Parathyroid adenoma (tissue), 2 donors: ENCODE results near the gene F2R.
"Not testable (repeated sequence)": the region's sequence is repeated elsewhere in the genome, so short reads cannot be mapped to it uniquely, and the experiment has no call there.

Source experiments
- H2AFZ ChIP-seq: fragments of 300-600 bp; sonication (generic); one replicate; pipeline ENCODE4 v1.7.0; 2017; ENCODE audit warnings: antibody characterized with exemption, mild to moderate bottlenecking
- H3K27ac ChIP-seq: fragments of 300-600 bp; sonication (generic); one replicate; pipeline ENCODE4 v1.7.0; 2017
- H3K27me3 ChIP-seq: fragments of 300-600 bp; sonication (generic); one replicate; pipeline ENCODE4 v1.7.0; 2017; ENCODE audit warnings: low read length; ENCODE audit not compliant: control insufficient read depth, insufficient read depth
- H3K36me3 ChIP-seq: fragments of 300-600 bp; sonication (generic); one replicate; pipeline ENCODE4 v1.7.0; 2017; ENCODE audit warnings: low read length; ENCODE audit not compliant: control insufficient read depth, insufficient read depth
- H3K4me1 ChIP-seq: fragments of 300-600 bp; sonication (generic); one replicate; pipeline ENCODE4 v1.7.0; 2017; ENCODE audit warnings: control low read depth
- H3K4me2 ChIP-seq: fragments of 300-600 bp; sonication (generic); one replicate; pipeline ENCODE4 v1.7.0; 2017; ENCODE audit warnings: low read length
- H3K4me3 ChIP-seq: fragments of 300-600 bp; sonication (generic); one replicate; pipeline ENCODE4 v1.7.0; 2017; ENCODE audit warnings: low read depth, low read length
- H3K79me2 ChIP-seq: fragments of 300-600 bp; sonication (generic); one replicate; pipeline ENCODE4 v1.7.0; 2017; ENCODE audit warnings: control low read depth
- H3K9ac ChIP-seq: fragments of 300-600 bp; sonication (generic); one replicate; pipeline ENCODE4 v1.7.0; 2017; ENCODE audit warnings: mild to moderate bottlenecking
- H3K9me3 ChIP-seq: fragments of 300-600 bp; sonication (generic); one replicate; pipeline ENCODE4 v1.7.0; 2017; ENCODE audit warnings: low read length; ENCODE audit not compliant: control insufficient read depth
- CTCF ChIP-seq: fragments of 300-600 bp; sonication (generic); IDR thresholded peaks from one replicate; pipeline ENCODE4 v1.7.0; 2017; ENCODE audit warnings: antibody characterized with exemption, mild to moderate bottlenecking
- donor health status: primary hyperparathyroidism.

F2R gene

DNA sequence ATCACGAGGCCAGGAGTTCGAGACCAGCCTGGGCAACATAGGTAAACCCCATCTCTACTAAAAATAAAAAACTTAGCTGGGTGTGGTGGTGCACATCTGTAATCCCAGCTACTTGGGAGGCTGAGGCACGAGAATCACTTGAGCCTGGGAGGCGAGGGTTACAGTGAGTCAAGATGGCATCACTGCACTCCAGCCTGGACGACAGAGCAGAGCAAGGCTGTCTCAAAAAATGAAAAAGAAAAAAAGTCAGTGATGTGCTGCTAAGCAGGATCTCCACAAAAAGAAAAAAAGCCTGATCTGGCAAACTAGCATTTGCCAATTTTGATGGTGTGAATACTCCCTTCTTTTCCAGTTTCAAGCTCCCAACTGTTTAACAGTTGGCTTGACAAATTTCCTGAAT is 21.9 kb downstream of the F2R start:
- no peaks in the 10 kb centered on the region for H3K27me3 ChIP-seq
- no peaks in the 10 kb centered on the region for H3K79me2 ChIP-seq
- peaks cover 5% of the 10 kb centered on the region for H3K4me1 ChIP-seq
- no peak for TF ChIP-seq CTCF
- no peak overlapping the region for H3K4me2 ChIP-seq
- no peaks in the 10 kb centered on the region for H3K9me3 ChIP-seq
- no peak overlapping the region for H3K27ac ChIP-seq
- no peak overlapping the region for H2AFZ ChIP-seq
- no peak overlapping the region for H3K4me3 ChIP-seq
- no peaks in the 10 kb centered on the region for H3K36me3 ChIP-seq
- no peak overlapping the region for H3K9ac ChIP-seq

GRCh38 chr5:76741506-76741905 is 25.6 kb downstream of the F2R start:
- H3K4me2 ChIP-seq, H3K27me3 ChIP-seq, H3K4me1 ChIP-seq, H3K79me2 ChIP-seq, H3K27ac ChIP-seq, H3K36me3 ChIP-seq, H2AFZ ChIP-seq, H3K9ac ChIP-seq, H3K9me3 ChIP-seq, H3K4me3 ChIP-seq: not testable (repeated sequence)

DNA sequence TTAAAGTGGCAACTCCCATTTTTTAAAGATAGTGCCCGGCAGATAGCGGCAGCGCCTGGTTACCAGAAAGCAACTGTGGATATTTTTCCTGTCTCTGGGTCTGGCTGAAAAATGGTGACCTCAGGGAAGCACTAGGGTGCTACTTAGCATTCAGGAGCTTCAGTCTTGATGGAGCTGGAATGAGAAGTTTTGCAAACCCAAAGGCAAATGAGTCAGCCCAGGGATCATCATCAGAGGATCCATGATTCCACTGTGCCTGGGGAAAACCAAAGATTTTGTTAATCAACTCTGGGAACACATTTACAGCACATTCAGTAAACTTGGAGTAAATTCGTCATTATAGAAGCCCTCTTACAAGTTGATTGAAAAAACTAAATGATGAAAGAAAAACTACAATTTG is 26.7 kb downstream of the F2R start:
- Histone ChIP-seq H3K27ac (no peak overlapping the region), H3K9me3 (no peaks in the 10 kb centered on the region), H3K9ac (no peak overlapping the region), H3K4me2 (no peak overlapping the region), H3K36me3 (no peaks in the 10 kb centered on the region), H2AFZ (no peak overlapping the region), H3K4me3 (no peak overlapping the region), H3K4me1 (no peaks in the 10 kb centered on the region), H3K27me3 (no peaks in the 10 kb centered on the region), H3K79me2 (no peaks in the 10 kb centered on the region)
- TF ChIP-seq CTCF = no peak

DNA sequence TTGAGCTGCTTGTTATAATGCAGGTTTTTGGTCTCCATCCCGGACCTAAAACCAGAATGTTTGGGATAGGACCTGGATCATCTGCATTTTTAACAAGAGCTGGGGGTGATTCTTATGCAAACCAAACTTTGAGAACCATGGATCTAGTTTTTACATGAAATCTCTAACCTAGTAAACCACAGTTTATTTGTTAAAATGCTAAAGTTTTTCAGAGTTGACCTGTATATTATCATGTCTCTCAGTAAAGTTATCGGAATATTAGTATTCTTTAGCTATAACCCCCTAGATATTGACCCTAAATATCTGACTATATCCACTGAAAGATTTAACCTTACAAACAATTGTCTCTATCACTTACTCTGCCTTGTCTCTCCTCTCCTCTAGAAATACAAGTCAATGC is 28.7 kb downstream of the F2R start:
- no peak overlapping the region for H3K27ac ChIP-seq
- no peaks in the 10 kb centered on the region for H3K9me3 ChIP-seq
- no peak overlapping the region for H3K4me3 ChIP-seq
- no peaks in the 10 kb centered on the region for H3K79me2 ChIP-seq
- no peak overlapping the region for H3K4me2 ChIP-seq
- H3K36me3 ChIP-seq = no peaks in the 10 kb centered on the region
- no peak for TF ChIP-seq CTCF
- H3K9ac ChIP-seq = no peak overlapping the region
- no peak overlapping the region for H2AFZ ChIP-seq
- H3K27me3 ChIP-seq = no peaks in the 10 kb centered on the region
- no peaks in the 10 kb centered on the region for H3K4me1 ChIP-seq

- H3K9me3 ChIP-seq = no peaks in the 10 kb centered on the region
These were observed 29.7 kb downstream of the F2R start for GRCh38 chr5:76745670-76746069.

More at GRCh38 chr5:76745670-76746069, 29.7 kb downstream of the F2R start:
- no peaks in the 10 kb centered on the region for H3K27me3 ChIP-seq
- no peaks in the 10 kb centered on the region for H3K4me1 ChIP-seq
- no peak for TF ChIP-seq CTCF
- H3K9ac ChIP-seq = no peak overlapping the region
- H3K4me2 ChIP-seq = no peak overlapping the region
- no peaks in the 10 kb centered on the region for H3K79me2 ChIP-seq
- H3K27ac ChIP-seq = no peak overlapping the region
- no peak overlapping the region for H3K4me3 ChIP-seq
- H3K36me3 ChIP-seq = no peaks in the 10 kb centered on the region
- H2AFZ ChIP-seq = no peak overlapping the region
